ENCODE data around the gene ECE2.

ECE2 gene

DNA sequence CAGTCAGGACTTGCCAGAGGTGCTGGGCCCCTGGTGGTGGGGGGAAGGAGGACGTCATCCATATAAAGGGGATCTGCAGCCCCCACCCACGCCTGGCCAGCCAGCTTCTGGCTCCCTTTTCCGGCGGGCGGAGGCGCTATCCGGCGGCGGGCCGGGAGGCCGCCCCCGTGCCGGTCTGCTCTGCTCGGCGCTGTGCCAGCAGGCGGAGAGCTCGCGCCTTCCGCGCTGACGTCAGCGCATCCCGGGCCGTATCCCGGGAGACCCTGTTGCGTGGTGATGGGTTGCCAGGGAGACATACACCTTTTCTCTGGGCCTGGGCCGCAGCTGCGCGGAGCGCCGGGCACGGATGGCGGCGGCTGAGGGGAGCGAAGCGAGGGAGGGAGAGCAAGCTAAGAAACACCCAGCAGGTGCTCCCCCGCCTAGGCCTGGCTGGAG is 62.7 kb downstream of the ECE2 start (continued):
- TF ChIP-seq, protein P1, sequence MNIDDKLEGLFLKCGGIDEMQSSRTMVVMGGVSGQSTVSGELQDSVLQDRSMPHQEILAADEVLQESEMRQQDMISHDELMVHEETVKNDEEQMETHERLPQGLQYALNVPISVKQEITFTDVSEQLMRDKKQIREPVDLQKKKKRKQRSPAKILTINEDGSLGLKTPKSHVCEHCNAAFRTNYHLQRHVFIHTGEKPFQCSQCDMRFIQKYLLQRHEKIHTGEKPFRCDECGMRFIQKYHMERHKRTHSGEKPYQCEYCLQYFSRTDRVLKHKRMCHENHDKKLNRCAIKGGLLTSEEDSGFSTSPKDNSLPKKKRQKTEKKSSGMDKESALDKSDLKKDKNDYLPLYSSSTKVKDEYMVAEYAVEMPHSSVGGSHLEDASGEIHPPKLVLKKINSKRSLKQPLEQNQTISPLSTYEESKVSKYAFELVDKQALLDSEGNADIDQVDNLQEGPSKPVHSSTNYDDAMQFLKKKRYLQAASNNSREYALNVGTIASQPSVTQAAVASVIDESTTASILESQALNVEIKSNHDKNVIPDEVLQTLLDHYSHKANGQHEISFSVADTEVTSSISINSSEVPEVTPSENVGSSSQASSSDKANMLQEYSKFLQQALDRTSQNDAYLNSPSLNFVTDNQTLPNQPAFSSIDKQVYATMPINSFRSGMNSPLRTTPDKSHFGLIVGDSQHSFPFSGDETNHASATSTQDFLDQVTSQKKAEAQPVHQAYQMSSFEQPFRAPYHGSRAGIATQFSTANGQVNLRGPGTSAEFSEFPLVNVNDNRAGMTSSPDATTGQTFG (tag by site-specific recombination; IDR thresholded peaks at IDR 0.05; ENCODE audit: borderline replicate concordance) = no peak
- TF ChIP-seq ZNF174 (tag by site-specific recombination; IDR thresholded peaks at IDR 0.05) (no peak), SP7 (tag by site-specific recombination; IDR thresholded peaks at IDR 0.05) (no peak), ZNF626 (tag by site-specific recombination; IDR thresholded peaks at IDR 0.05) (no peak), ZNF112 (tag by site-specific recombination; IDR thresholded peaks at IDR 0.05) (no peak), BCL11A (tag by site-specific recombination; IDR thresholded peaks at IDR 0.05; ENCODE audit: low read depth) (no peak), ZFHX2 (tag by site-specific recombination; conservative IDR thresholded peaks at IDR 0.05) (peak; percentile 90), ZNF548 (tag by site-specific recombination; IDR thresholded peaks at IDR 0.05) (no peak), EGR2 (tag by site-specific recombination; IDR thresholded peaks at IDR 0.05; ENCODE audit: low read depth) (peak; percentile 73), ZNF211 (tag by site-specific recombination; IDR thresholded peaks at IDR 0.05; ENCODE audit: low read depth) (no peak), ZNF133 (tag by site-specific recombination; IDR thresholded peaks at IDR 0.05) (no peak), ZNF391 (tag by site-specific recombination; IDR thresholded peaks at IDR 0.05; ENCODE audit: borderline replicate concordance, low read depth) (no peak), IKZF3 (tag by site-specific recombination; IDR thresholded peaks at IDR 0.05) (peak; percentile 91), ZNF629 (tag by site-specific recombination; IDR thresholded peaks at IDR 0.05) (peak; percentile 72), ZNF530 (tag by site-specific recombination; IDR thresholded peaks at IDR 0.05; ENCODE audit: low read depth) (no peak)
- TF ChIP-seq, protein P2, sequence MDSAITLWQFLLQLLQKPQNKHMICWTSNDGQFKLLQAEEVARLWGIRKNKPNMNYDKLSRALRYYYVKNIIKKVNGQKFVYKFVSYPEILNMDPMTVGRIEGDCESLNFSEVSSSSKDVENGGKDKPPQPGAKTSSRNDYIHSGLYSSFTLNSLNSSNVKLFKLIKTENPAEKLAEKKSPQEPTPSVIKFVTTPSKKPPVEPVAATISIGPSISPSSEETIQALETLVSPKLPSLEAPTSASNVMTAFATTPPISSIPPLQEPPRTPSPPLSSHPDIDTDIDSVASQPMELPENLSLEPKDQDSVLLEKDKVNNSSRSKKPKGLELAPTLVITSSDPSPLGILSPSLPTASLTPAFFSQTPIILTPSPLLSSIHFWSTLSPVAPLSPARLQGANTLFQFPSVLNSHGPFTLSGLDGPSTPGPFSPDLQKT (IDR thresholded peaks at IDR 0.05; ENCODE audit: borderline replicate concordance, low read depth, low read length) = no peak
- TF ChIP-seq, protein P3, sequence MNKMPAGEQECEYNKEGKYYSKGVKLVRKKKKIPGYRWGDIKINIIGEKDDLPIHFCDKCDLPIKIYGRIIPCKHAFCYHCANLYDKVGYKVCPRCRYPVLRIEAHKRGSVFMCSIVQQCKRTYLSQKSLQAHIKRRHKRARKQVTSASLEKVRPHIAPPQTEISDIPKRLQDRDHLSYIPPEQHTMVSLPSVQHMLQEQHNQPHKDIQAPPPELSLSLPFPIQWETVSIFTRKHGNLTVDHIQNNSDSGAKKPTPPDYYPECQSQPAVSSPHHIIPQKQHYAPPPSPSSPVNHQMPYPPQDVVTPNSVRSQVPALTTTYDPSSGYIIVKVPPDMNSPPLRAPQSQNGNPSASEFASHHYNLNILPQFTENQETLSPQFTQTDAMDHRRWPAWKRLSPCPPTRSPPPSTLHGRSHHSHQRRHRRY (tag by site-specific recombination; IDR thresholded peaks at IDR 0.05) = no peak
- TF ChIP-seq, protein P4, sequence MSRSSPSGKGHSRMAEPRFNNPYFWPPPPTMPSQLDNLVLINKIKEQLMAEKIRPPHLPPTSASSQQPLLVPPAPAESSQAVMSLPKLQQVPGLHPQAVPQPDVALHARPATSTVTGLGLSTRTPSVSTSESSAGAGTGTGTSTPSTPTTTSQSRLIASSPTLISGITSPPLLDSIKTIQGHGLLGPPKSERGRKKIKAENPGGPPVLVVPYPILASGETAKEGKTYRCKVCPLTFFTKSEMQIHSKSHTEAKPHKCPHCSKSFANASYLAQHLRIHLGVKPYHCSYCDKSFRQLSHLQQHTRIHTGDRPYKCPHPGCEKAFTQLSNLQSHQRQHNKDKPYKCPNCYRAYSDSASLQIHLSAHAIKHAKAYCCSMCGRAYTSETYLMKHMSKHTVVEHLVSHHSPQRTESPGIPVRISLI (tag by site-specific recombination; IDR thresholded peaks at IDR 0.05) = no peak
- TF ChIP-seq, protein P5, sequence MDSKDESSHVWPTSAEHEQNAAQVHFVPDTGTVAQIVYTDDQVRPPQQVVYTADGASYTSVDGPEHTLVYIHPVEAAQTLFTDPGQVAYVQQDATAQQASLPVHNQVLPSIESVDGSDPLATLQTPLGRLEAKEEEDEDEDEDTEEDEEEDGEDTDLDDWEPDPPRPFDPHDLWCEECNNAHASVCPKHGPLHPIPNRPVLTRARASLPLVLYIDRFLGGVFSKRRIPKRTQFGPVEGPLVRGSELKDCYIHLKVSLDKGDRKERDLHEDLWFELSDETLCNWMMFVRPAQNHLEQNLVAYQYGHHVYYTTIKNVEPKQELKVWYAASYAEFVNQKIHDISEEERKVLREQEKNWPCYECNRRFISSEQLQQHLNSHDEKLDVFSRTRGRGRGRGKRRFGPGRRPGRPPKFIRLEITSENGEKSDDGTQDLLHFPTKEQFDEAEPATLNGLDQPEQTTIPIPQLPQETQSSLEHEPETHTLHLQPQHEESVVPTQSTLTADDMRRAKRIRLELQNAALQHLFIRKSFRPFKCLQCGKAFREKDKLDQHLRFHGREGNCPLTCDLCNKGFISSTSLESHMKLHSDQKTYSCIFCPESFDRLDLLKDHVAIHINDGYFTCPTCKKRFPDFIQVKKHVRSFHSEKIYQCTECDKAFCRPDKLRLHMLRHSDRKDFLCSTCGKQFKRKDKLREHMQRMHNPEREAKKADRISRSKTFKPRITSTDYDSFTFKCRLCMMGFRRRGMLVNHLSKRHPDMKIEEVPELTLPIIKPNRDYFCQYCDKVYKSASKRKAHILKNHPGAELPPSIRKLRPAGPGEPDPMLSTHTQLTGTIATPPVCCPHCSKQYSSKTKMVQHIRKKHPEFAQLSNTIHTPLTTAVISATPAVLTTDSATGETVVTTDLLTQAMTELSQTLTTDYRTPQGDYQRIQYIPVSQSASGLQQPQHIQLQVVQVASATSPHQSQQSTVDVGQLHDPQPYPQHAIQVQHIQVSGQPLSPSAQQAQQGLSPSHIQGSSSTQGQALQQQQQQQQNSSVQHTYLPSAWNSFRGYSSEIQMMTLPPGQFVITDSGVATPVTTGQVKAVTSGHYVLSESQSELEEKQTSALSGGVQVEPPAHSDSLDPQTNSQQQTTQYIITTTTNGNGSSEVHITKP (tag by site-specific recombination; IDR thresholded peaks at IDR 0.05) = no peak
- TF ChIP-seq, protein P6, sequence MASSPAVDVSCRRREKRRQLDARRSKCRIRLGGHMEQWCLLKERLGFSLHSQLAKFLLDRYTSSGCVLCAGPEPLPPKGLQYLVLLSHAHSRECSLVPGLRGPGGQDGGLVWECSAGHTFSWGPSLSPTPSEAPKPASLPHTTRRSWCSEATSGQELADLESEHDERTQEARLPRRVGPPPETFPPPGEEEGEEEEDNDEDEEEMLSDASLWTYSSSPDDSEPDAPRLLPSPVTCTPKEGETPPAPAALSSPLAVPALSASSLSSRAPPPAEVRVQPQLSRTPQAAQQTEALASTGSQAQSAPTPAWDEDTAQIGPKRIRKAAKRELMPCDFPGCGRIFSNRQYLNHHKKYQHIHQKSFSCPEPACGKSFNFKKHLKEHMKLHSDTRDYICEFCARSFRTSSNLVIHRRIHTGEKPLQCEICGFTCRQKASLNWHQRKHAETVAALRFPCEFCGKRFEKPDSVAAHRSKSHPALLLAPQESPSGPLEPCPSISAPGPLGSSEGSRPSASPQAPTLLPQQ (tag by site-specific recombination; IDR thresholded peaks at IDR 0.05) = no peak
- TF ChIP-seq, protein P7, sequence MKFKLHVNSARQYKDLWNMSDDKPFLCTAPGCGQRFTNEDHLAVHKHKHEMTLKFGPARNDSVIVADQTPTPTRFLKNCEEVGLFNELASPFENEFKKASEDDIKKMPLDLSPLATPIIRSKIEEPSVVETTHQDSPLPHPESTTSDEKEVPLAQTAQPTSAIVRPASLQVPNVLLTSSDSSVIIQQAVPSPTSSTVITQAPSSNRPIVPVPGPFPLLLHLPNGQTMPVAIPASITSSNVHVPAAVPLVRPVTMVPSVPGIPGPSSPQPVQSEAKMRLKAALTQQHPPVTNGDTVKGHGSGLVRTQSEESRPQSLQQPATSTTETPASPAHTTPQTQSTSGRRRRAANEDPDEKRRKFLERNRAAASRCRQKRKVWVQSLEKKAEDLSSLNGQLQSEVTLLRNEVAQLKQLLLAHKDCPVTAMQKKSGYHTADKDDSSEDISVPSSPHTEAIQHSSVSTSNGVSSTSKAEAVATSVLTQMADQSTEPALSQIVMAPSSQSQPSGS (tag by site-specific recombination; IDR thresholded peaks at IDR 0.05; ENCODE audit: low read depth) = peak; percentile 83
- TF ChIP-seq, protein P8, sequence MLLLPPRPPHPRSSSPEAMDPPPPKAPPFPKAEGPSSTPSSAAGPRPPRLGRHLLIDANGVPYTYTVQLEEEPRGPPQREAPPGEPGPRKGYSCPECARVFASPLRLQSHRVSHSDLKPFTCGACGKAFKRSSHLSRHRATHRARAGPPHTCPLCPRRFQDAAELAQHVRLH (tag by site-specific recombination; IDR thresholded peaks at IDR 0.05) = no peak
- TF ChIP-seq, protein P9, sequence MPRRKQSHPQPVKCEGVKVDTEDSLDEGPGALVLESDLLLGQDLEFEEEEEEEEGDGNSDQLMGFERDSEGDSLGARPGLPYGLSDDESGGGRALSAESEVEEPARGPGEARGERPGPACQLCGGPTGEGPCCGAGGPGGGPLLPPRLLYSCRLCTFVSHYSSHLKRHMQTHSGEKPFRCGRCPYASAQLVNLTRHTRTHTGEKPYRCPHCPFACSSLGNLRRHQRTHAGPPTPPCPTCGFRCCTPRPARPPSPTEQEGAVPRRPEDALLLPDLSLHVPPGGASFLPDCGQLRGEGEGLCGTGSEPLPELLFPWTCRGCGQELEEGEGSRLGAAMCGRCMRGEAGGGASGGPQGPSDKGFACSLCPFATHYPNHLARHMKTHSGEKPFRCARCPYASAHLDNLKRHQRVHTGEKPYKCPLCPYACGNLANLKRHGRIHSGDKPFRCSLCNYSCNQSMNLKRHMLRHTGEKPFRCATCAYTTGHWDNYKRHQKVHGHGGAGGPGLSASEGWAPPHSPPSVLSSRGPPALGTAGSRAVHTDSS (tag by site-specific recombination; IDR thresholded peaks at IDR 0.05) = no peak
- TF ChIP-seq, protein P10, sequence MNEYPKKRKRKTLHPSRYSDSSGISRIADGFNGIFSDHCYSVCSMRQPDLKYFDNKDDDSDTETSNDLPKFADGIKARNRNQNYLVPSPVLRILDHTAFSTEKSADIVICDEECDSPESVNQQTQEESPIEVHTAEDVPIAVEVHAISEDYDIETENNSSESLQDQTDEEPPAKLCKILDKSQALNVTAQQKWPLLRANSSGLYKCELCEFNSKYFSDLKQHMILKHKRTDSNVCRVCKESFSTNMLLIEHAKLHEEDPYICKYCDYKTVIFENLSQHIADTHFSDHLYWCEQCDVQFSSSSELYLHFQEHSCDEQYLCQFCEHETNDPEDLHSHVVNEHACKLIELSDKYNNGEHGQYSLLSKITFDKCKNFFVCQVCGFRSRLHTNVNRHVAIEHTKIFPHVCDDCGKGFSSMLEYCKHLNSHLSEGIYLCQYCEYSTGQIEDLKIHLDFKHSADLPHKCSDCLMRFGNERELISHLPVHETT (tag by site-specific recombination; IDR thresholded peaks at IDR 0.05) = no peak

Data from HEK293 (cell line).